SU-DHL-6 (cell line): ENCODE measurements around the gene ZNF836.
A peak's percentile ranks its signal among the peaks of the same experiment; 100 is the strongest.

Experiments
- H2AFZ ChIP-seq: fragments of 200-600 bp; sonication (generic); 2 replicates; pipeline ENCODE4 v1.6.1; 2014; ENCODE audit warnings: low read depth, mild to moderate bottlenecking, moderate library complexity, mixed read lengths, antibody characterized with exemption, low read length; ENCODE audit not compliant: severe bottlenecking
- H3F3A ChIP-seq: fragments of 200-600 bp; shearing (Covaris generic); 2 replicates; pipeline ENCODE4 v1.6.0; 2016; ENCODE audit warnings: antibody characterized with exemption, mild to moderate bottlenecking; ENCODE audit not compliant: insufficient read depth
- H3K27ac ChIP-seq: fragments of 200-600 bp; sonication (generic); 2 replicates; pipeline ENCODE4 v1.5.1; 2016; ENCODE audit warnings: low read depth, mild to moderate bottlenecking, low read length, moderate library complexity, mixed read lengths
- H3K27me3 ChIP-seq: fragments of 200-600 bp; sonication (generic), shearing (Covaris generic); 2 replicates; pipeline ENCODE4 v1.6.0; 2014; ENCODE audit warnings: mild to moderate bottlenecking, low read length
- H3K36me3 ChIP-seq: fragments of 200-600 bp; sonication (generic); 2 replicates; pipeline ENCODE4 v1.6.1; 2014; ENCODE audit warnings: mild to moderate bottlenecking, low read length, mixed read lengths
- H3K4me2 ChIP-seq: fragments of 300-600, 200-600 bp; shearing (Covaris generic), sonication (generic); 2 replicates; pipeline ENCODE4 v1.6.0; 2014; ENCODE audit warnings: low read length, low read depth, mild to moderate bottlenecking; ENCODE audit not compliant: poor library complexity, severe bottlenecking
- H3K4me3 ChIP-seq: fragments of 200-600 bp; sonication (generic); 2 replicates; pipeline ENCODE4 v1.5.1; 2014; ENCODE audit warnings: antibody characterized with exemption, low read length, mild to moderate bottlenecking, mixed read lengths; ENCODE audit not compliant: insufficient read depth, poor library complexity, severe bottlenecking
- H3K79me2 ChIP-seq: fragments of 200-600 bp; sonication (generic); 2 replicates; pipeline ENCODE4 v1.6.1; 2014; ENCODE audit warnings: mild to moderate bottlenecking, low read length, moderate library complexity; ENCODE audit not compliant: insufficient read depth
- H3K9ac ChIP-seq: fragments of 200-600 bp; sonication (generic); 2 replicates; pipeline ENCODE4 v1.7.0; 2014; ENCODE audit warnings: mild to moderate bottlenecking, low read length
- H3K9me2 ChIP-seq: fragments of 200-600 bp; sonication (generic); replicated peaks from 2 replicates; pipeline ENCODE4 v1.6.1; 2014; ENCODE audit warnings: low read length; ENCODE audit not compliant: insufficient read depth
- H3K9me3 ChIP-seq: fragments of 200-600 bp; sonication (generic); 2 replicates; pipeline ENCODE4 v1.6.1; 2014; ENCODE audit warnings: low read length, mixed read lengths; ENCODE audit not compliant: insufficient read depth
- H4K20me1 ChIP-seq: fragments of 200-600 bp; sonication (generic); 2 replicates; pipeline ENCODE4 v1.6.1; 2014; ENCODE audit warnings: low read depth, mild to moderate bottlenecking, antibody characterized with exemption, low read length, moderate library complexity, mixed read lengths
- CTCF ChIP-seq: fragments of 200-600 bp; sonication (generic); IDR thresholded peaks from one replicate; pipeline ENCODE4 v1.5.1; 2017; ENCODE audit warnings: antibody characterized with exemption, mild to moderate bottlenecking, low read length, moderate library complexity; ENCODE audit not compliant: insufficient read depth, poor library complexity, severe bottlenecking
- EZH2phosphoT487 ChIP-seq: fragments of 200-600 bp; sonication (generic), shearing (Covaris generic); conservative IDR thresholded peaks from 2 replicates; pipeline ENCODE4 v1.6.1; 2018; ENCODE audit warnings: mild to moderate bottlenecking, antibody characterized with exemption, low read length, moderate library complexity, mixed read lengths

Gene ZNF836

DNA sequence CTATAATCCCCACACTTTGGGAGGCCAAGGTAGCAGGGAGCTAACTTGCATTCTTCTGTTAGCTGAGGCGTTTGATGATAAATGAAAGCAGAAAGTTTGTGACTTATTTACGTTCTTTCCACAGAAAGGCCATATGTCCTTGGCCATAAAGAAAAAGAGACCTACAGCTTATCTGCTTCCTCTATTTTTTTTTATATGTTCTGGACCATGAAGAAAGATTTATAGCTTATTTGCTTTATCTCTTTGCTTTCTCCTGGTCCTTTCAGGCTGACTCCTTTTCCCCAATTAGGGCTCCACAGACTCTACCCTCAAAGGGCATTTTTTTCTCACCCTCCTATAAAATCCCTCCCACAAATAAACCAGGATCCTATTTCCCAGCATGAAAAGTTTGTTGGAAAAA is 30.2 kb downstream of the ZNF836 start:
- H4K20me1 ChIP-seq, result no peaks in the 10 kb centered on the region
- H3F3A ChIP-seq, result peaks cover 4% of the 10 kb centered on the region; the same call in 1 of the 2 replicates
- H3K9me2 ChIP-seq, result no peaks in the 10 kb centered on the region
- H3K4me3 ChIP-seq, result no peak overlapping the region
- no peak overlapping the region for H2AFZ ChIP-seq
- H3K9me3 ChIP-seq, result no peaks in the 10 kb centered on the region; the same call in 1 of the 2 replicates
- no peak overlapping the region for H3K9ac ChIP-seq
- H3K4me2 ChIP-seq, result no peak overlapping the region
- H3K27me3 ChIP-seq, result no peaks in the 10 kb centered on the region
- H3K27ac ChIP-seq, result no peak overlapping the region
- no peak for TF ChIP-seq EZH2phosphoT487
- TF ChIP-seq CTCF, result no peak
- H3K79me2 ChIP-seq, result peaks cover 23% of the 10 kb centered on the region
- H3K36me3 ChIP-seq, result no peaks in the 10 kb centered on the region

DNA sequence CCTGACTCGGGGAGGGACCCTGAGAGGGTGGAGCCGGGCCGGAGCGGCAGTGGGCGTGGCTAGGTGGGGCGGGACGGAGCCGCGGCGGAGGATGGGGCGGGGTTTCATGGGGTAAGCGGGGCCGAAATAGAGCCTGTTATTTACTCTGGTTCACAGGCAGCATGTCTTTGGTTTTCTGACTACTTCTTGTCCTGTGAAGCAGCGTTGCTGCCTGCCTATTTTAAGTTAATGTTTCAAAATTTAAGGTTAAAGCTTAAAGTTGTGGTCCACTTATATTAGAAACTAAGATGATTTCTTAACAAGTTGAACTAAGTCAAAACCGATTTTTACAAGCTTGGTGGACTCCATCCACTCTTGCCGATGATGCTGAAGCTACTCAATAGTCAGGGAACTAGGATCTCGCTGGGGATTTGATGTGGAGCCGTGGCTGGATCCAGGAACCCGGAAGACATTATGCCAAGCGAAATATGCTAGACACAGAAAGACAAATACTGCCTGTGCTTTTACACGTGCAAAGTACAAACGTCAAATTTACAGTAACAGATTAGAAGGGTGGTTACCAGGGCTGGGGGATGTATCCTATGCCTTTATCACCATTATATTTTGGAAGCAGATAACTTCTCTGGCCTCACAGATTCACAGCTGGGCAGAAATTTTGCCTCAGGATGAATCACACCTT is 31.2 kb downstream of the ZNF836 start:
- H3K27me3 ChIP-seq, result no peaks in the 10 kb centered on the region
- H3K9ac ChIP-seq, result peak overlapping the region; percentile 72
- TF ChIP-seq EZH2phosphoT487 (no peak), CTCF (no peak)
- H3K27ac ChIP-seq, result no peak overlapping the region
- H3K36me3 ChIP-seq, result no peaks in the 10 kb centered on the region
- H3K79me2 ChIP-seq, result peaks cover 31% of the 10 kb centered on the region
- peak overlapping the region; percentile 67 for H3K4me3 ChIP-seq
- peak overlapping the region; percentile 48 for H3K4me2 ChIP-seq
- no peaks in the 10 kb centered on the region for H4K20me1 ChIP-seq
- H3K9me3 ChIP-seq, result peaks cover 4% of the 10 kb centered on the region; the same call in 1 of the 2 replicates
- peaks cover 4% of the 10 kb centered on the region; the same call in 1 of the 2 replicates for H3F3A ChIP-seq
- no peaks in the 10 kb centered on the region for H3K9me2 ChIP-seq
- H2AFZ ChIP-seq, result peak overlapping the region; percentile 94

DNA sequence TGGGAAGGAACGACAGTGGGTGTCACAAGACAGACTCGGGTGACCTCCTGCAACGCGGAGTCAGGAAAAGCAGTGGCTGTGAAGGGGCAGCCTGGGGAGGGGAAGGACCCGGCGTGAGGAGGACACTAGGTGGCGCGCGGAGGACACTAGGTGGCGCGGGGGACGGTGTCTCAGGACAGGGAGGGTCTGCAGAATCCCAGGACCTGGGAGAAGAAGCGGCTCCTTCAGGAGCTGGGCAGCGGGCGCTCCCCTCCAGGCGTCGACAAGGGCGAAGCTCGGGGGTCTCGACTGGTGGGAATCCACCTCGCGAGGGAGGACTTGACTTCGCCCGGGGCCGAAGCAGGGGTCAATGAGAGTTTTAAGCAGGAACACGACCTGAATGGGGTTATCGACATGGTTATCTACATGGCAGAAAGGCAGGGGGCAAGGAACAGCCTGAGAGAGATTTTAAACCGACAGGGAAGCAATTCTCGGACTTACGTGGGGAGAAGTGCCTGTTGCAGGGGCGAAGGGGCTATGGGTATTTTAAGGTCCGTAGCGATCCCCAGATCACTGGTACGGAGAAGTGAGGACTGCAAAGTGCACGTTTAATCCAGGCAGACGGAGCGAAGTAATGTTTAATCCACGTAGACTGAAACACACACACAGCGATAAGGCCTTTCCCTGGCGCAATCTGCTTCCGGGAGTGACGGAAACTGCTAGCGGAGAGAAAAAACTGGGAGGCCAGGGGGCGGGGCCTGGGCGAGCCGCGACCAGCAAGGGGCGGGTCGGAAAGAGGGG is 32.0 kb downstream of the ZNF836 start, which contains the start of gene ZNF616:
ZNF616 (minus strand) TSS at position 687 of the 780 bp plus-strand sequence. CDS start 9,426 bp downstream, outside the sequence.
- peaks cover 10% of the 10 kb centered on the region; the same call in 1 of the 2 replicates for H3K9me3 ChIP-seq
- no peaks in the 10 kb centered on the region for H3K9me2 ChIP-seq
- peak within 1 kb of the TSS; percentile 72 for H3K27ac ChIP-seq
- H3K9ac ChIP-seq, result peak within 1 kb of the TSS; percentile 72
- H3K27me3 ChIP-seq, result no peaks in the 10 kb centered on the region
- H3K4me3 ChIP-seq, result peak within 1 kb of the TSS; percentile 67
- H3F3A ChIP-seq, result peaks cover 4% of the 10 kb centered on the region; the same call in 1 of the 2 replicates
- H3K79me2 ChIP-seq, result peaks cover 36% of the 10 kb centered on the region
- peak within 1 kb of the TSS; percentile 94 for H2AFZ ChIP-seq
- no peaks in the 10 kb centered on the region for H4K20me1 ChIP-seq
- peak within 1 kb of the TSS; percentile 86 for H3K4me2 ChIP-seq
- no peak for TF ChIP-seq EZH2phosphoT487
- TF ChIP-seq CTCF, result peak; percentile 71
- no peaks in the 10 kb centered on the region for H3K36me3 ChIP-seq
